Panc1 (cell line): Measurements from ENCODE around the gene KRTAP22-2. TPM values are rescaled to one million over a fixed set of nuclear protein-coding genes. Genes with fewer than 3 reads are reported as not detected.

Experiments
- ATAC-seq: fragments of 200-7000 bp; cut with Tn5 transposase; 2 replicates; pipeline ENCODE4 v1.9.1; 2020; ENCODE audit warnings: mild to moderate bottlenecking, moderate library complexity
- BruUV-seq: library from RNA; stranded (reverse); fragments of 400-500 nt; replicated peaks from 2 replicates; lab custom pipeline; 2021; lab: Mats Ljungman, UMichigan
- CTCF ChIA-PET: fragments of 300-600 bp; sonication (Branson Sonifier 250); formaldehyde crosslinking; loops from one replicate; lab custom pipeline; 2022; ENCODE audit warnings: antibody characterized with exemption; lab: Charles Lee
- POLR2A ChIA-PET: fragments of 300-600 bp; sonication (Branson Sonifier 250); formaldehyde crosslinking; loops from one replicate; lab custom pipeline; 2022; ENCODE audit warnings: antibody characterized with exemption; lab: Charles Lee
- DNase-seq: peaks from one replicate; pipeline ENCODE4 v3.0.0-alpha.2; 2010; ENCODE audit warnings: low read depth, low spot score
- H3K27ac ChIP-seq: 2 replicates; pipeline ENCODE4 v1.5.1; 2011; ENCODE audit warnings: mild to moderate bottlenecking, low read length, inconsistent platforms
- H3K27me3 ChIP-seq: fragments of 200-500 bp; sonication (Bioruptor generic); 2 replicates; pipeline ENCODE4 v1.6.0; 2014; ENCODE audit warnings: low read length, inconsistent platforms; ENCODE audit not compliant: control insufficient read depth, insufficient read depth
- H3K36me3 ChIP-seq: fragments of 200-500 bp; sonication (Bioruptor generic); 2 replicates; pipeline ENCODE4 v1.5.1; 2014; ENCODE audit warnings: inconsistent platforms, mild to moderate bottlenecking, low read length, moderate library complexity; ENCODE audit not compliant: control insufficient read depth, insufficient read depth
- H3K4me1 ChIP-seq: 2 replicates; pipeline ENCODE4 v1.5.1; 2011; ENCODE audit warnings: inconsistent platforms, mild to moderate bottlenecking, low read length, moderate library complexity; ENCODE audit not compliant: control insufficient read depth, insufficient read depth
- H3K4me3 ChIP-seq, 2 experiments: 2 replicates each; pipeline ENCODE4 v1.5.1; 2011 to 2012; ENCODE audit warnings: low read depth in 2 of 2, low read length in 2 of 2, mild to moderate bottlenecking in 2 of 2, inconsistent platforms in 1 of 2, moderate library complexity in 1 of 2
- H3K9me3 ChIP-seq: fragments of 200-500 bp; sonication (Bioruptor generic); 2 replicates; pipeline ENCODE4 v1.5.1; 2014; ENCODE audit warnings: low read depth, mild to moderate bottlenecking, inconsistent platforms, low read length, moderate library complexity; ENCODE audit not compliant: control insufficient read depth, insufficient read depth
- POLR2AphosphoS5 ChIP-seq: IDR thresholded peaks from 2 replicates; pipeline ENCODE4 v1.6.1; 2012; ENCODE audit warnings: mild to moderate bottlenecking, low read depth, low read length, moderate library complexity
- SIN3A ChIP-seq: IDR thresholded peaks from 2 replicates; pipeline ENCODE4 v1.6.1; 2012; ENCODE audit warnings: low read depth, mild to moderate bottlenecking, low read length, moderate library complexity, borderline replicate concordance; ENCODE audit not compliant: insufficient read depth
- TCF7L2 ChIP-seq: IDR thresholded peaks from 2 replicates; pipeline ENCODE4 v1.6.1; 2011; ENCODE audit warnings: mild to moderate bottlenecking, low read depth, low read length, inconsistent platforms
- in situ Hi-C: cut with HindIII; loops from 2 replicates; pipeline ENCODE4 v1.10.0; 2016; ENCODE audit warnings: low sequenced_read_pairs, low pct_unique_long_range_greater_than_20kb
- intact Hi-C: fragments of 100-400 bp; cut with micrococcal nuclease; formaldehyde crosslinking; loops from one replicate; pipeline ENCODE4 v1.10.0; 2022; ENCODE audit not compliant: unreplicated experiment
- total RNA-seq: library from RNA; stranded (reverse); gene quantifications from one replicate; pipeline ENCODE4 v1.2.1, GENCODE V29; 2021; ENCODE audit not compliant: unreplicated experiment
- TF ChIP-seq, protein P1 (sequence below), 2 experiments: IDR thresholded peaks; 2 replicates each; pipeline ENCODE4 v1.6.1; 2011 to 2012; ENCODE audit warnings: low read depth in 2 of 2, control low read depth in 1 of 2, low read length in 1 of 2, mild to moderate bottlenecking in 1 of 2, moderate library complexity in 1 of 2; ENCODE audit not compliant: insufficient read depth in 1 of 2
- TF ChIP-seq, protein P2 (sequence below): fragments of 450-650 bp; IDR thresholded peaks from 2 replicates; pipeline ENCODE4 v1.5.1; 2017; ENCODE audit warnings: mild to moderate bottlenecking

KRTAP22-2 gene
- total RNA-seq, 1 experiment from 2014 or later: not detected

DNA sequence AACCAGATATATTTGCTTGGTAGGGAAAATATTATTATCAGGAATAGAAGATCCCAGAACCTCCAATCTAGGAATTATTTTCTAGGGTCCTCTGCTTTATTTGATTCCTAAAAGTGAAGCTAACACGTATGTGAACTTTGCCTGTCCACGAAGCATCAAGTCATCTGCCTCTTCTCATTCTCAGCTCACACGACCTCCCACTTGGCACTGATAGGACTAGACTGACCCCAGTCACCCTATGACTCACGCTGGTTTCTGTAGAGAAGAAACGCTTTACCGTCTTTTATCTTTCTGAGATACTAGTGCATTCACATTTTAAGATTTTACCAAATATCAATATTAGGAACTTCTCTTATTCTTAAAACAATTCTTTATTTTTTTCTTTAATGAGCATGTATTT lies 27.1 kb downstream of the KRTAP22-2 start:
- Histone ChIP-seq H3K9me3 (no peaks in the 10 kb centered on the region), H3K27me3 (no peaks in the 10 kb centered on the region), H3K4me3 (no peak overlapping the region), H3K27ac (no peak overlapping the region), H3K4me1 (no peaks in the 10 kb centered on the region), H3K36me3 (no peaks in the 10 kb centered on the region)
- ATAC-seq (no peak), DNase-seq (no peak)
- ChIA-PET POLR2A (no interaction called here), CTCF (no interaction called here)
- BruUV-seq: no TSS peak
- TF ChIP-seq POLR2AphosphoS5 (no peak), TCF7L2 (no peak), SIN3A (no peak)
- TF ChIP-seq, protein P1, sequence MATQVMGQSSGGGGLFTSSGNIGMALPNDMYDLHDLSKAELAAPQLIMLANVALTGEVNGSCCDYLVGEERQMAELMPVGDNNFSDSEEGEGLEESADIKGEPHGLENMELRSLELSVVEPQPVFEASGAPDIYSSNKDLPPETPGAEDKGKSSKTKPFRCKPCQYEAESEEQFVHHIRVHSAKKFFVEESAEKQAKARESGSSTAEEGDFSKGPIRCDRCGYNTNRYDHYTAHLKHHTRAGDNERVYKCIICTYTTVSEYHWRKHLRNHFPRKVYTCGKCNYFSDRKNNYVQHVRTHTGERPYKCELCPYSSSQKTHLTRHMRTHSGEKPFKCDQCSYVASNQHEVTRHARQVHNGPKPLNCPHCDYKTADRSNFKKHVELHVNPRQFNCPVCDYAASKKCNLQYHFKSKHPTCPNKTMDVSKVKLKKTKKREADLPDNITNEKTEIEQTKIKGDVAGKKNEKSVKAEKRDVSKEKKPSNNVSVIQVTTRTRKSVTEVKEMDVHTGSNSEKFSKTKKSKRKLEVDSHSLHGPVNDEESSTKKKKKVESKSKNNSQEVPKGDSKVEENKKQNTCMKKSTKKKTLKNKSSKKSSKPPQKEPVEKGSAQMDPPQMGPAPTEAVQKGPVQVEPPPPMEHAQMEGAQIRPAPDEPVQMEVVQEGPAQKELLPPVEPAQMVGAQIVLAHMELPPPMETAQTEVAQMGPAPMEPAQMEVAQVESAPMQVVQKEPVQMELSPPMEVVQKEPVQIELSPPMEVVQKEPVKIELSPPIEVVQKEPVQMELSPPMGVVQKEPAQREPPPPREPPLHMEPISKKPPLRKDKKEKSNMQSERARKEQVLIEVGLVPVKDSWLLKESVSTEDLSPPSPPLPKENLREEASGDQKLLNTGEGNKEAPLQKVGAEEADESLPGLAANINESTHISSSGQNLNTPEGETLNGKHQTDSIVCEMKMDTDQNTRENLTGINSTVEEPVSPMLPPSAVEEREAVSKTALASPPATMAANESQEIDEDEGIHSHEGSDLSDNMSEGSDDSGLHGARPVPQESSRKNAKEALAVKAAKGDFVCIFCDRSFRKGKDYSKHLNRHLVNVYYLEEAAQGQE (IDR thresholded peaks at IDR 0.05; ENCODE audit: insufficient read depth in 1 of 2, low read depth in 2 of 2, low read length in 1 of 2): no peak
- TF ChIP-seq, protein P2, sequence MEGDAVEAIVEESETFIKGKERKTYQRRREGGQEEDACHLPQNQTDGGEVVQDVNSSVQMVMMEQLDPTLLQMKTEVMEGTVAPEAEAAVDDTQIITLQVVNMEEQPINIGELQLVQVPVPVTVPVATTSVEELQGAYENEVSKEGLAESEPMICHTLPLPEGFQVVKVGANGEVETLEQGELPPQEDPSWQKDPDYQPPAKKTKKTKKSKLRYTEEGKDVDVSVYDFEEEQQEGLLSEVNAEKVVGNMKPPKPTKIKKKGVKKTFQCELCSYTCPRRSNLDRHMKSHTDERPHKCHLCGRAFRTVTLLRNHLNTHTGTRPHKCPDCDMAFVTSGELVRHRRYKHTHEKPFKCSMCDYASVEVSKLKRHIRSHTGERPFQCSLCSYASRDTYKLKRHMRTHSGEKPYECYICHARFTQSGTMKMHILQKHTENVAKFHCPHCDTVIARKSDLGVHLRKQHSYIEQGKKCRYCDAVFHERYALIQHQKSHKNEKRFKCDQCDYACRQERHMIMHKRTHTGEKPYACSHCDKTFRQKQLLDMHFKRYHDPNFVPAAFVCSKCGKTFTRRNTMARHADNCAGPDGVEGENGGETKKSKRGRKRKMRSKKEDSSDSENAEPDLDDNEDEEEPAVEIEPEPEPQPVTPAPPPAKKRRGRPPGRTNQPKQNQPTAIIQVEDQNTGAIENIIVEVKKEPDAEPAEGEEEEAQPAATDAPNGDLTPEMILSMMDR: no peak
- intact Hi-C loops: no loop called here
- in situ Hi-C loops: no loop called here

DNA sequence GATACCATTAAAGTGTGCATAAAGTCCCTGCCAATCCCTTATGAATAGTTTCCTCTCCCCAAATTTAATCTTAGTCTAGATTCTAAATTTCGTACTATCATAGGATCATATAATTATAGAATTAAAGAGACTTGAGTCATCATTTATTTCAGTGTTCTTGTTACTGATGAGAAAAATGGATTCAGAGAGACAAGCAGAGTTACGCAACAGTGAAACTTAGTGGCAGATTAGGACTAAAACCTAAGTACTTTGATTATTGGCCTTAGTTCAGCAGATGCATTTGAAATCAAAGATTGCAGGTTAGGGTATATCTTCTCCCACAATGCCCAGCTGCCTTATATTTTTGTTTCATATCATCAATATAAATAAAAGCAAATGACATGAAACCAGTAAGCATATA lies 28.2 kb downstream of the KRTAP22-2 start:
- no peak for DNase-seq
- ChIA-PET CTCF (no interaction called here), POLR2A (no interaction called here)
- BruUV-seq: no TSS peak
- Histone ChIP-seq H3K4me1 (no peaks in the 10 kb centered on the region), H3K9me3 (no peaks in the 10 kb centered on the region), H3K27me3 (no peaks in the 10 kb centered on the region), H3K36me3 (no peaks in the 10 kb centered on the region), H3K27ac (no peak overlapping the region), H3K4me3 (no peak overlapping the region)
- no peak for TF ChIP-seq SIN3A
- TF ChIP-seq POLR2AphosphoS5: no peak
- TF ChIP-seq, protein P2: no peak
- TF ChIP-seq, protein P1 (IDR thresholded peaks at IDR 0.05; ENCODE audit: insufficient read depth in 1 of 2, low read depth in 2 of 2, low read length in 1 of 2): no peak
- no peak for TF ChIP-seq TCF7L2
- in situ Hi-C loops (no loop called here), intact Hi-C loops (no loop called here)
- no peak for ATAC-seq
